ENCODE measurements around the gene ACOT11.

DNA sequence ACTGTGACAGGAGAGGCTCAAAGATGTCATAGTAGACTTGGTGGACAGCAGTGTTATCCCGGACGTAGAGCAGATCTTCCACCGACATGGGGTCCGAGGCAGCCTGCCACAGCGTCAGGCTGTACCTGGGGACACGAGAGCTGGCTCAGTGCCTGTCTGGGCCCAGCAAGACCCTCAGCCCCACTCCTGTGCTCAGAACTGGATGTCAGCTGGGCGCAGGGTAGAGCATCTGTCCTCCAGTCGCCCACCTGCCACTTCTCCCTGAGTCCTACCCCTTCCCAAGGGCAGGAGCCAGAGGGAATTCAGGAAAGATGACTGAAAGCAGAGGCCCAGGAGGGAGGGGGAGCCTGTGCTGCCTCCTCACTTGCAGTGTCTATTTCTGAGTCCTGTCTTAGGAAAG is 63.6 kb downstream of the ACOT11 start:
- no peak for TF ChIP-seq POLR2AphosphoS5 (IDR thresholded peaks at IDR 0.05; ENCODE audit: low read depth, low read length)
- TF ChIP-seq, protein P1, sequence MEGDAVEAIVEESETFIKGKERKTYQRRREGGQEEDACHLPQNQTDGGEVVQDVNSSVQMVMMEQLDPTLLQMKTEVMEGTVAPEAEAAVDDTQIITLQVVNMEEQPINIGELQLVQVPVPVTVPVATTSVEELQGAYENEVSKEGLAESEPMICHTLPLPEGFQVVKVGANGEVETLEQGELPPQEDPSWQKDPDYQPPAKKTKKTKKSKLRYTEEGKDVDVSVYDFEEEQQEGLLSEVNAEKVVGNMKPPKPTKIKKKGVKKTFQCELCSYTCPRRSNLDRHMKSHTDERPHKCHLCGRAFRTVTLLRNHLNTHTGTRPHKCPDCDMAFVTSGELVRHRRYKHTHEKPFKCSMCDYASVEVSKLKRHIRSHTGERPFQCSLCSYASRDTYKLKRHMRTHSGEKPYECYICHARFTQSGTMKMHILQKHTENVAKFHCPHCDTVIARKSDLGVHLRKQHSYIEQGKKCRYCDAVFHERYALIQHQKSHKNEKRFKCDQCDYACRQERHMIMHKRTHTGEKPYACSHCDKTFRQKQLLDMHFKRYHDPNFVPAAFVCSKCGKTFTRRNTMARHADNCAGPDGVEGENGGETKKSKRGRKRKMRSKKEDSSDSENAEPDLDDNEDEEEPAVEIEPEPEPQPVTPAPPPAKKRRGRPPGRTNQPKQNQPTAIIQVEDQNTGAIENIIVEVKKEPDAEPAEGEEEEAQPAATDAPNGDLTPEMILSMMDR (IDR thresholded peaks at IDR 0.05), result no peak
- TF ChIP-seq TCF7L2 (IDR thresholded peaks at IDR 0.05; ENCODE audit: low read depth, low read length), result no peak
- TF ChIP-seq, protein P2, sequence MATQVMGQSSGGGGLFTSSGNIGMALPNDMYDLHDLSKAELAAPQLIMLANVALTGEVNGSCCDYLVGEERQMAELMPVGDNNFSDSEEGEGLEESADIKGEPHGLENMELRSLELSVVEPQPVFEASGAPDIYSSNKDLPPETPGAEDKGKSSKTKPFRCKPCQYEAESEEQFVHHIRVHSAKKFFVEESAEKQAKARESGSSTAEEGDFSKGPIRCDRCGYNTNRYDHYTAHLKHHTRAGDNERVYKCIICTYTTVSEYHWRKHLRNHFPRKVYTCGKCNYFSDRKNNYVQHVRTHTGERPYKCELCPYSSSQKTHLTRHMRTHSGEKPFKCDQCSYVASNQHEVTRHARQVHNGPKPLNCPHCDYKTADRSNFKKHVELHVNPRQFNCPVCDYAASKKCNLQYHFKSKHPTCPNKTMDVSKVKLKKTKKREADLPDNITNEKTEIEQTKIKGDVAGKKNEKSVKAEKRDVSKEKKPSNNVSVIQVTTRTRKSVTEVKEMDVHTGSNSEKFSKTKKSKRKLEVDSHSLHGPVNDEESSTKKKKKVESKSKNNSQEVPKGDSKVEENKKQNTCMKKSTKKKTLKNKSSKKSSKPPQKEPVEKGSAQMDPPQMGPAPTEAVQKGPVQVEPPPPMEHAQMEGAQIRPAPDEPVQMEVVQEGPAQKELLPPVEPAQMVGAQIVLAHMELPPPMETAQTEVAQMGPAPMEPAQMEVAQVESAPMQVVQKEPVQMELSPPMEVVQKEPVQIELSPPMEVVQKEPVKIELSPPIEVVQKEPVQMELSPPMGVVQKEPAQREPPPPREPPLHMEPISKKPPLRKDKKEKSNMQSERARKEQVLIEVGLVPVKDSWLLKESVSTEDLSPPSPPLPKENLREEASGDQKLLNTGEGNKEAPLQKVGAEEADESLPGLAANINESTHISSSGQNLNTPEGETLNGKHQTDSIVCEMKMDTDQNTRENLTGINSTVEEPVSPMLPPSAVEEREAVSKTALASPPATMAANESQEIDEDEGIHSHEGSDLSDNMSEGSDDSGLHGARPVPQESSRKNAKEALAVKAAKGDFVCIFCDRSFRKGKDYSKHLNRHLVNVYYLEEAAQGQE (IDR thresholded peaks at IDR 0.05; ENCODE audit: insufficient read depth in 1 of 2, low read depth in 2 of 2, low read length in 1 of 2), result no peak
